HepG2 (cell line): ENCODE measurements around the gene AGER. TPM values are rescaled to one million over a fixed set of nuclear protein-coding genes. Genes with fewer than 3 reads are reported as not detected.

Experiments used
- ARID4A ChIP-seq: sonication (generic); formaldehyde crosslinking; IDR thresholded peaks from 2 replicates; pipeline ENCODE4 v1.5.0; 2020; ENCODE audit warnings: mild to moderate bottlenecking, missing genetic modification reagents, borderline replicate concordance
- IRF9 ChIP-seq: sonication (generic); formaldehyde crosslinking; IDR thresholded peaks from 2 replicates; pipeline ENCODE4 v1.8.0; 2022; ENCODE audit warnings: missing genetic modification reagents, mild to moderate bottlenecking, borderline replicate concordance
- SP1 ChIP-seq, 2 experiments: fragments of 450-650 bp in 1 of 2; sonication (generic) in 1 of 2; formaldehyde crosslinking in 1 of 2; IDR thresholded peaks; 2 replicates each; pipeline versions ENCODE4 v1.4.0 to v1.6.1; 2016 to 2020; ENCODE audit warnings: missing genetic modification reagents in 1 of 2
- ZKSCAN8 ChIP-seq: IDR thresholded peaks from 2 replicates; pipeline ENCODE4 v1.6.1; 2016; ENCODE audit warnings: borderline replicate concordance, missing genetic modification reagents, missing compliant biosample characterization
- ZNF263 ChIP-seq: sonication (generic); formaldehyde crosslinking; IDR thresholded peaks from 2 replicates; pipeline ENCODE4 v1.4.0; 2020; ENCODE audit warnings: missing genetic modification reagents
- ZNF296 ChIP-seq: sonication (generic); formaldehyde crosslinking; conservative IDR thresholded peaks from 2 replicates; pipeline ENCODE4 v1.5.0; 2020; ENCODE audit warnings: mild to moderate bottlenecking, missing genetic modification reagents
- ZNF431 ChIP-seq: sonication (generic); formaldehyde crosslinking; IDR thresholded peaks from 2 replicates; pipeline ENCODE4 v1.9.0; 2022; ENCODE audit warnings: missing genetic modification reagents, low read depth, mild to moderate bottlenecking, borderline replicate concordance
- polyA plus RNA-seq, 8 experiments: library from polyadenylated mRNA; depleted of rRNA in 3 of 8; stranded (reverse) in 7 of 8; unstranded in 1 of 8; fragments of >200 nt; fragmentation: Illumina TruSeq in 4 of 8; extraction: Trizol in 4 of 8; gene quantifications; 2 replicates each; pipeline versions ENCODE4 v1.2.1 to v1.2.3, GENCODE V29; 2011 to 2016; ENCODE audit warnings: low read depth in 4 of 8, missing spikeins in 1 of 8, mixed read lengths in 1 of 8; ENCODE audit not compliant: insufficient read depth in 1 of 8
- total RNA-seq, 5 experiments: library from RNA; depleted of rRNA; stranded (reverse); fragments of >200 nt; fragmentation: Illumina TruSeq; extraction: Trizol; gene quantifications; 2 replicates each; pipeline ENCODE4 v1.2.3, GENCODE V29; 2016; ENCODE audit warnings: low read depth in 1 of 5
- TF ChIP-seq, protein P1 (sequence below): fragments of 450-650 bp; IDR thresholded peaks from 2 replicates; pipeline ENCODE4 v1.6.1; 2016
- TF ChIP-seq, protein P2 (sequence below): sonication (generic); formaldehyde crosslinking; IDR thresholded peaks from 2 replicates; pipeline ENCODE4 v1.4.0; 2020; ENCODE audit warnings: missing genetic modification reagents, borderline replicate concordance
- TF ChIP-seq, protein P3 (sequence below): IDR thresholded peaks from 2 replicates; pipeline ENCODE4 v1.6.1; 2016; ENCODE audit warnings: missing genetic modification reagents, missing compliant biosample characterization

The AGER gene
- total and polyA plus RNA-seq, 2 of the 13 experiments (the other 11 are each of a cell fraction or from before 2014, with no cell fraction given): 1.9 to 5.1 TPM

- TF ChIP-seq ARID4A: 0 out of 2 replicates have a peak, but pooled peaks have one; percentile 66
- TF ChIP-seq, protein P1, sequence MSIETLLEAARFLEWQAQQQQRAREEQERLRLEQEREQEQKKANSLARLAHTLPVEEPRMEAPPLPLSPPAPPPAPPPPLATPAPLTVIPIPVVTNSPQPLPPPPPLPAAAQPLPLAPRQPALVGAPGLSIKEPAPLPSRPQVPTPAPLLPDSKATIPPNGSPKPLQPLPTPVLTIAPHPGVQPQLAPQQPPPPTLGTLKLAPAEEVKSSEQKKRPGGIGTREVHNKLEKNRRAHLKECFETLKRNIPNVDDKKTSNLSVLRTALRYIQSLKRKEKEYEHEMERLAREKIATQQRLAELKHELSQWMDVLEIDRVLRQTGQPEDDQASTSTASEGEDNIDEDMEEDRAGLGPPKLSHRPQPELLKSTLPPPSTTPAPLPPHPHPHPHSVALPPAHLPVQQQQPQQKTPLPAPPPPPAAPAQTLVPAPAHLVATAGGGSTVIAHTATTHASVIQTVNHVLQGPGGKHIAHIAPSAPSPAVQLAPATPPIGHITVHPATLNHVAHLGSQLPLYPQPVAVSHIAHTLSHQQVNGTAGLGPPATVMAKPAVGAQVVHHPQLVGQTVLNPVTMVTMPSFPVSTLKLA: no peak
- TF ChIP-seq ZKSCAN8 (CRISPR knock-in tag): peak; percentile 29; the same call in 1 of the 2 replicates
- TF ChIP-seq ZNF431 (CRISPR knock-in tag): 0 out of 2 replicates have a peak, but pooled peaks have one; percentile 46
- TF ChIP-seq IRF9 (CRISPR knock-in tag): no peak
- TF ChIP-seq, protein P2, sequence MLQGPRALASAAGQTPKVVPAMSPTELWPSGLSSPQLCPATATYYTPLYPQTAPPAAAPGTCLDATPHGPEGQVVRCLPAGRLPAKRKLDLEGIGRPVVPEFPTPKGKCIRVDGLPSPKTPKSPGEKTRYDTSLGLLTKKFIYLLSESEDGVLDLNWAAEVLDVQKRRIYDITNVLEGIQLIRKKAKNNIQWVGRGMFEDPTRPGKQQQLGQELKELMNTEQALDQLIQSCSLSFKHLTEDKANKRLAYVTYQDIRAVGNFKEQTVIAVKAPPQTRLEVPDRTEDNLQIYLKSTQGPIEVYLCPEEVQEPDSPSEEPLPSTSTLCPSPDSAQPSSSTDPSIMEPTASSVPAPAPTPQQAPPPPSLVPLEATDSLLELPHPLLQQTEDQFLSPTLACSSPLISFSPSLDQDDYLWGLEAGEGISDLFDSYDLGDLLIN (CRISPR knock-in tag): no peak
- no peak for TF ChIP-seq ZNF296 (CRISPR knock-in tag)
- TF ChIP-seq SP1 (IDR thresholded peaks at IDR 0.05): no peak
- no peak for TF ChIP-seq SP1 (CRISPR knock-in tag; IDR thresholded peaks at IDR 0.05)
- TF ChIP-seq, protein P3, sequence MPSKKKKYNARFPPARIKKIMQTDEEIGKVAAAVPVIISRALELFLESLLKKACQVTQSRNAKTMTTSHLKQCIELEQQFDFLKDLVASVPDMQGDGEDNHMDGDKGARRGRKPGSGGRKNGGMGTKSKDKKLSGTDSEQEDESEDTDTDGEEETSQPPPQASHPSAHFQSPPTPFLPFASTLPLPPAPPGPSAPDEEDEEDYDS (CRISPR knock-in tag): peak; percentile 66
- 0 out of 2 replicates have a peak, but pooled peaks have one; percentile 14 for TF ChIP-seq ZNF263 (CRISPR knock-in tag)
These were observed 6.8 kb downstream of the AGER start (continued) for GRCh38 chr6:32177183-32177787.
